Ishikawa (cell line): ENCODE data around the gene THSD4.
A peak's percentile ranks its signal among the peaks of the same experiment; 100 is the strongest.

ENCODE experiments used
- CEBPB ChIP-seq: IDR thresholded peaks from 2 replicates; pipeline ENCODE4 v1.6.1; 2012
- CREB1 ChIP-seq: IDR thresholded peaks from 2 replicates; pipeline ENCODE4 v1.6.1; 2012; ENCODE audit warnings: low read depth
- EGR1 ChIP-seq: IDR thresholded peaks from 2 replicates; pipeline ENCODE4 v1.6.1; 2012
- EP300 ChIP-seq: IDR thresholded peaks from 2 replicates; pipeline ENCODE4 v1.6.1; 2012; ENCODE audit warnings: borderline replicate concordance
- FOXM1 ChIP-seq: IDR thresholded peaks from 2 replicates; pipeline ENCODE4 v1.6.1; 2012; ENCODE audit warnings: low read depth, borderline replicate concordance
- MAX ChIP-seq: IDR thresholded peaks from 2 replicates; pipeline ENCODE4 v1.6.1; 2012
- NFIC ChIP-seq: IDR thresholded peaks from 2 replicates; pipeline ENCODE4 v1.6.1; 2012
- RAD21 ChIP-seq: IDR thresholded peaks from 2 replicates; pipeline ENCODE4 v1.6.1; 2012; ENCODE audit warnings: low read depth
- REST ChIP-seq: IDR thresholded peaks from 2 replicates; pipeline ENCODE4 v1.6.1; 2012; ENCODE audit warnings: low read depth, mild to moderate bottlenecking
- TCF12 ChIP-seq: IDR thresholded peaks from 2 replicates; pipeline ENCODE4 v1.6.1; 2012; ENCODE audit warnings: low read depth
- TEAD4 ChIP-seq: IDR thresholded peaks from 2 replicates; pipeline ENCODE4 v1.6.1; 2012
- USF1 ChIP-seq: IDR thresholded peaks from 2 replicates; pipeline ENCODE4 v1.6.1; 2012
- ZBTB7A ChIP-seq: IDR thresholded peaks from 2 replicates; pipeline ENCODE4 v1.6.1; 2012; ENCODE audit warnings: low read depth

Gene THSD4

GRCh38 chr15:71632576-71633195 is 517.4 kb downstream of the THSD4 start:
- TF ChIP-seq CEBPB: no peak
- no peak for TF ChIP-seq EGR1
- TF ChIP-seq MAX: no peak
- no peak for TF ChIP-seq FOXM1
- TF ChIP-seq EP300: no peak

GRCh38 chr15:71634820-71635560 is 519.7 kb downstream of the THSD4 start:
- TF ChIP-seq TEAD4 (no peak), MAX (no peak), RAD21 (no peak), TCF12 (no peak)

GRCh38 chr15:71635735-71636134 is 520.5 kb downstream of the THSD4 start:
- no peak for TF ChIP-seq RAD21

GRCh38 chr15:71638876-71639275 is 523.6 kb downstream of the THSD4 start:
- TF ChIP-seq ZBTB7A (no peak), USF1 (peak; percentile 78)

GRCh38 chr15:71639471-71639870 is 524.2 kb downstream of the THSD4 start:
- TF ChIP-seq ZBTB7A (no peak), RAD21 (no peak), EP300 (no peak), REST (no peak), CREB1 (no peak), CEBPB (no peak), NFIC (no peak), TCF12 (no peak)

- TF ChIP-seq TCF12: no peak
- no peak for TF ChIP-seq RAD21
- no peak for TF ChIP-seq USF1
- no peak for TF ChIP-seq CREB1
- no peak for TF ChIP-seq MAX
Observed at GRCh38 chr15:71643918-71644317, 528.6 kb downstream of the THSD4 start.

GRCh38 chr15:71646767-71647486 is 531.7 kb downstream of the THSD4 start:
- TF ChIP-seq EGR1 (no peak), TEAD4 (no peak), REST (no peak), RAD21 (no peak), EP300 (no peak), ZBTB7A (no peak), NFIC (no peak)
